Heart right ventricle (tissue), 16 donors: ENCODE data around the gene LRP1B. TPM values are rescaled to one million over a fixed set of nuclear protein-coding genes. Genes with fewer than 3 reads are reported as not detected.
A peak's percentile ranks its signal among the peaks of the same experiment; 100 is the strongest.

Experiments used
- ATAC-seq, 8 donors: fragments of 200-7000 bp; cut with Tn5 transposase; one replicate each; pipeline ENCODE4 v1.9.1; 2020; ENCODE audit warnings: mild to moderate bottlenecking in 8 of 8, moderate library complexity in 8 of 8, moderate number of reproducible peaks in 1 of 8
- DNase-seq, 2 donors: peaks; one replicate each; pipeline ENCODE4 v3.0.0-alpha.2; 2020
- H3K27ac ChIP-seq, 10 donors: fragments of 200-600 bp; sonication (generic) in 2 of 10; one replicate each; pipeline versions ENCODE4 v1.5.0 to v1.8.0; 2020 to 2022; ENCODE audit warnings: mild to moderate bottlenecking in 3 of 10
- H3K27me3 ChIP-seq, 7 donors: fragments of 200-600 bp; one replicate each; pipeline ENCODE4 v1.8.0; 2021 to 2022; ENCODE audit warnings: mild to moderate bottlenecking in 2 of 7
- H3K36me3 ChIP-seq, 9 donors: fragments of 200-600 bp; sonication (generic) in 1 of 9; one replicate each; pipeline versions ENCODE4 v1.5.0 to v1.8.0; 2020 to 2022; ENCODE audit warnings: mild to moderate bottlenecking in 2 of 9
- H3K4me1 ChIP-seq, 9 donors: fragments of 200-600 bp; sonication (generic) in 1 of 9; one replicate each; pipeline versions ENCODE4 v1.5.0 to v1.8.0; 2020 to 2022; ENCODE audit warnings: mild to moderate bottlenecking in 4 of 9
- H3K4me3 ChIP-seq, 10 donors: fragments of 200-600 bp; sonication (generic) in 2 of 10; one replicate each; pipeline versions ENCODE4 v1.5.0 to v1.8.0; 2020 to 2022; ENCODE audit warnings: mild to moderate bottlenecking in 7 of 10, moderate library complexity in 2 of 10
- H3K9me3 ChIP-seq, 11 donors: fragments of 200-600 bp in 10 of 11; sonication (generic) in 2 of 11; one replicate each; pipeline versions ENCODE4 v1.5.0 to v1.8.0; 2013 to 2022; ENCODE audit warnings: mild to moderate bottlenecking in 2 of 11, control low read depth in 1 of 11, moderate library complexity in 1 of 11
- WGBS, 2 donors: extraction: QIAGEN DNeasy Blood & Tissue Kit; methylation state at CpG; one replicate each; pipeline ENCODE4 v1.1.7; 2013; ENCODE audit warnings: inconsistent platforms in 1 of 2; 5-methylcytosine and 5-hydroxymethylcytosine counted together
- intact Hi-C, 10 donors: fragments of 100-400 bp; cut with DNase I; formaldehyde crosslinking; loops; one replicate each; pipeline versions ENCODE4 v1.11.1 to v1.14.2; 2022
- long read RNA-seq, 3 donors: library from polyadenylated mRNA; unstranded; transcript quantifications; one replicate each; pipeline ENCODE4 v2.0.0, GENCODE V29; 2020 to 2021
- polyA plus RNA-seq, 2 donors: library from polyadenylated mRNA; stranded (reverse); fragments of 200-250 nt; gene quantifications; one replicate each; pipeline ENCODE4 v1.2.3, GENCODE V29; 2013
- total RNA-seq, 10 donors: library from RNA; stranded (reverse); fragmentation: NEBNext Ultra II Directional in 3 of 10; extraction: Animal tissue kit (Norgen Biotek cat#: 25700) in 3 of 10; gene quantifications; one replicate each; pipeline versions ENCODE4 v1.2.1 to v1.2.4, GENCODE V29; 2021 to 2023
- TF ChIP-seq, protein P1 (sequence below), 9 donors: fragments of 200-600 bp; sonication (generic) in 2 of 9; IDR thresholded peaks; one replicate each; pipeline versions ENCODE4 v1.5.0 to v1.8.0; 2021 to 2022; ENCODE audit warnings: antibody characterized with exemption in 9 of 9, mild to moderate bottlenecking in 5 of 9, moderate library complexity in 1 of 9
- donor health status: Arrhythmogenic right ventricular cardiomyopathy.
- donor health status: ischemic (EF 13 %, LVEDD 7.1; RV severe dilation, severe dysfunction).
- donor health status: healthy with polysubstance abuse.
- donor health status: DM: no; HTN: yes; CAD: no.
- donor health status: DM: no; HTN: no; CAD: no.
- donor health status: ischemic (EF 25% LVEDD 6.9; RV normal size, moderate dysfunction).
- donor health status: ischemic (EF 25% LVEDD 5.7; RV mildly dilated, moderate dysfunction).
- donor health status: healthy.
- donor health status: DM: yes; HTN: yes; CAD: no.
- donor health status: Ischemic cardiomyopathy.
- donor health status: ischemic (EF 35%, LVEDD 5.7; RV mildly dilated, moderate dysfunction).
- donor health status: nonischemic (EF 11% LVEDD 7.7; RV severe dilation, severe dysfunction).
- donor health status: DM: yes; HTN: yes; CAD: no.
- donor health status: PGD.
- donor health status: ischemic (EF 29% LVEDD 5.4; RV normal size, mild dysfunction).
- donor health status: nonischemic (EF 23%, LVEDD 6.1; RV moderate dilation, normal function).

Gene LRP1B
- under 1 TPM; 0.02 to 0.27 (median 0.11) TPM for total RNA-seq
- polyA plus RNA-seq = under 1 TPM in 1 of 2 donors, not detected in 1; 0.15 TPM
- long read RNA-seq, donor 1 = 0 reads
- long read RNA-seq, donor 2 = 0 reads
- long read RNA-seq, donor 3, partial matches to known transcripts = 0 of 1 reads
- long read RNA-seq, donor 3, other reads (novel, unspliced or antisense) = 1 of 1 reads

DNA sequence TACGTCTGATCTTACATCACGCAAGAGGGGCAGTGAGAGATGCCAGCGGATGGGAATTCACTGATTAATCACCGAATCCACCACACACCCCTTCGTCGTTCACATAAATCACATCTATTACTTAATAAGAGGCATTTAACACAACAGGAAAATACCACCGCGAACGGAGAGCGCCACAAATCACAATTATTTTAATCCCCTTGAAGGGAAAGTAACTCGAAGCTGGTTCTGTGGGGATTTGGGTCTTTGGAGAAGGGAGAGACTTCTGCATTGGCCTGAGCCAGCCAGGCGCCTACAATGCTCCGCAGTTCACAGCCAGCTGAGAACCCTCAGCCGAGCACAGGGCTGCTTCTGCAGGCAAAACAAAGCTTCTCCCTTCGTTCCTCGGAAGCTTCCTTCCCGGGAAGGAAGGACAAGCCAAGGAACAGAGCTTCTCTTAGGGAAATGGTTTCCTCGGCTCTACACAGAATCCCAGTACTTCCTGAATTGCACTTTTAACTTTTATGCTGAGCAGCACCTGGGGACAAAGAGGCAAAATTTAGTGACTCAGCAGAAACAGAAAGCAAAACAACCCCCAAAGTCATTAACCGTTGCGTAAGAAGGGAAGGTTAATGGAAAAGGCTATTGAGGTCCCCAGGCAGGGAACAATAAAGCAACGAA, at the start of gene LRP1B:
TSS of gene LRP1B (minus strand) at position 7 of the 660 bp plus-strand sequence. CDS start 287 bp downstream, outside the sequence.
- DNase-seq (no peak), ATAC-seq (peak in 4 of 8 donors; percentile 41 to 66 (median 49))
- H3K27ac ChIP-seq = no peak within 1 kb of the TSS
- H3K27me3 ChIP-seq = peaks cover 0 to 62% (median 45%) of the 10 kb centered on the region in 7 donors
- H3K36me3 ChIP-seq = no peaks in the 10 kb centered on the region
- H3K4me1 ChIP-seq = peaks cover 0 to 21% (median 14%) of the 10 kb centered on the region in 9 donors
- no peaks in the 10 kb centered on the region for H3K9me3 ChIP-seq
- TF ChIP-seq, protein P1, sequence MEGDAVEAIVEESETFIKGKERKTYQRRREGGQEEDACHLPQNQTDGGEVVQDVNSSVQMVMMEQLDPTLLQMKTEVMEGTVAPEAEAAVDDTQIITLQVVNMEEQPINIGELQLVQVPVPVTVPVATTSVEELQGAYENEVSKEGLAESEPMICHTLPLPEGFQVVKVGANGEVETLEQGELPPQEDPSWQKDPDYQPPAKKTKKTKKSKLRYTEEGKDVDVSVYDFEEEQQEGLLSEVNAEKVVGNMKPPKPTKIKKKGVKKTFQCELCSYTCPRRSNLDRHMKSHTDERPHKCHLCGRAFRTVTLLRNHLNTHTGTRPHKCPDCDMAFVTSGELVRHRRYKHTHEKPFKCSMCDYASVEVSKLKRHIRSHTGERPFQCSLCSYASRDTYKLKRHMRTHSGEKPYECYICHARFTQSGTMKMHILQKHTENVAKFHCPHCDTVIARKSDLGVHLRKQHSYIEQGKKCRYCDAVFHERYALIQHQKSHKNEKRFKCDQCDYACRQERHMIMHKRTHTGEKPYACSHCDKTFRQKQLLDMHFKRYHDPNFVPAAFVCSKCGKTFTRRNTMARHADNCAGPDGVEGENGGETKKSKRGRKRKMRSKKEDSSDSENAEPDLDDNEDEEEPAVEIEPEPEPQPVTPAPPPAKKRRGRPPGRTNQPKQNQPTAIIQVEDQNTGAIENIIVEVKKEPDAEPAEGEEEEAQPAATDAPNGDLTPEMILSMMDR (IDR thresholded peaks at IDR 0.05) = no peak
- H3K4me3 ChIP-seq = peak within 1 kb of the TSS; percentile 25 to 58 (median 46)
- intact Hi-C loops = no loop called here
- WGBS, 2 donors = 1 to 3% methylated on average over 21 of the region's 21 CpGs

DNA sequence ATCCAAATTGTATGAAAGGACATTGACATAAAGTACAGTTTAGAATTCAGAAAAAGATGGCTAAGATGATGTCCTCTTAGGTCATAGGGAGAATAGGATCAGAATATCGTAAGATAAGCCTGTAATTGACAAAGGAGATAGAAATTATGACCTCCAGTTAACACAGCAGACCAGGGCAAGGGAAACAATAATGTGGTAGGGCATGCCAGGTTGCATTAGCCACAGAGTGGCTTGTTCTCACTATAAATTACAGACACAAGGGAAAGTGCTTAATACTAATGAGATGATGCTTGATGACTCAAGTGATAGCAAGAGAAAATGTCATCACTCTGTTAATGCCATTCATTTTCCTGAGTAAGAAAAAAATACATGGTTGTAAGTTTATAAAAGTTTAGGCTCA, 48.9 kb upstream of the LRP1B start:
- Histone ChIP-seq H3K36me3 (no peaks in the 10 kb centered on the region), H3K4me3 (no peak overlapping the region), H3K27ac (no peak overlapping the region), H3K27me3 (peaks cover 0 to 8% (median 0%) of the 10 kb centered on the region in 7 donors), H3K4me1 (no peaks in the 10 kb centered on the region), H3K9me3 (no peaks in the 10 kb centered on the region)
- intact Hi-C loops = no loop called here
- 82 to 85% methylated on average over 1 of the region's 1 CpG for WGBS, 2 donors
- ATAC-seq = no peak
- no peak for DNase-seq
- TF ChIP-seq, protein P1 (IDR thresholded peaks at IDR 0.05) = no peak

DNA sequence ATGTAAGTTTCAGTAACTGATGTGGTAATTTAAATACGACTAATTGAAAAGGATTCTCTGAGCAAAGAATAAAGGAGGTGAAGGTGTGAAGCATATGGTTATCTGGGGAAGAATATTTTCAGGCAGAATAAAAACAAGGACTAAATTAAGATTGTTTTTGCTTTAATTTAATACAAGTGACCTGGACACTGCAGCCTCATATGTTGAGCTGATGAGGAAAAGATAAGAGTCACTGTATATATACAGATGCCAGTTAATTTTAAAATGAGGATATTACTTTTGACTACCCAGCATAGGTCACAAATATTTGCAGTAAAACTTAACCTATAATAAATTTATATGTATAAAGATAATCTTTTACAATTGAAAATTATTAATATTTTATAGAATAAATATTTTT, 47.8 kb upstream of the LRP1B start:
- DNase-seq = no peak
- intact Hi-C loops = no loop called here
- Histone ChIP-seq H3K27ac (no peak overlapping the region), H3K27me3 (peaks cover 0 to 7% (median 0%) of the 10 kb centered on the region in 7 donors), H3K36me3 (no peaks in the 10 kb centered on the region), H3K9me3 (no peaks in the 10 kb centered on the region), H3K4me3 (no peak overlapping the region), H3K4me1 (no peaks in the 10 kb centered on the region)
- WGBS, 2 donors = 96 to 98% methylated on average over 1 of the region's 1 CpG
- TF ChIP-seq, protein P1 (IDR thresholded peaks at IDR 0.05) = no peak
- no peak for ATAC-seq

DNA sequence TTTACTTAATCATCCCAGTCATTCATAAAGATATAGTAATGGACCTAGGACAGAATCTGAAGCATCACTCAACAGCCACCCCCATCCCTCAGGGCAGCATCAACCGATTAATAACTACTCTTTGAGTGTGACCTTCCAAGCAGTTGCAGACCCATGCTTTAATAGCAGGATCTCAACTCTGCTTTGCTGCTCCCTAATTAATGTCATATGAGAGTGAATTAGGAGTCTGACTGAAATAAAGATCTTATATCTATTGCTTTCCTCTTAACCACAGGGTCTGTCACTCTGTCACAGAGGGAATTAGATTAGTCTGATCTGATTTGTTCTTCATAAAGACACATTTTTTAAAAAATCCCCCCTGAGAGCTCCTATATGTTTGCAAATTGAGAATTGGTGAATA, 46.1 kb upstream of the LRP1B start:
- Histone ChIP-seq H3K4me1 (no peaks in the 10 kb centered on the region), H3K9me3 (no peaks in the 10 kb centered on the region), H3K27me3 (peaks cover 0 to 7% (median 0%) of the 10 kb centered on the region in 7 donors), H3K36me3 (no peaks in the 10 kb centered on the region), H3K27ac (no peak overlapping the region), H3K4me3 (no peak overlapping the region)
- DNase-seq (no peak), ATAC-seq (no peak)
- WGBS, 2 donors = 61 to 67% methylated on average over 1 of the region's 1 CpG
- intact Hi-C loops = no loop called here
- TF ChIP-seq, protein P1 (IDR thresholded peaks at IDR 0.05) = no peak
